Measurements from ENCODE around the gene ABCA1.
"Not testable (repeated sequence)": the region's sequence is repeated elsewhere in the genome, so short reads cannot be mapped to it uniquely, and the experiment has no call there.

ABCA1 gene

DNA sequence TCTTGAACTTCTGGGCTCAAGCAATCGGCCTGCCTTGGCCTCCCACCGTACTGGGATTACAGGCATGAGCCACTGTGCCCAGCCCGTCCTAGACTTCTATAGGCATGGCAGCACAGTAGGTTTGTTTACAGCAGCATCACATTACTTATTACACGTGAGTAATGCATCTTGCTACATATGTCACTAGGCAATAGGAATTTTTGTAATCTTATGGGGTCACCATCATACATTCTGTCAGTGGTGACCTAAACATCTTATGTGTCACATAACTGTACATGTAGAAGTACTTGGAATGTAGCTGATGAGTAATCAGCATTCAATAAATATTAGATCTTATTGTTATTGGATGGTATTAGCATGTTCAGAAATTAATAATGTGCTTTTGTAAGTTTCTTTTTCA is 22.9 kb upstream of the ABCA1 start:
- no peak for DNase-seq (ENCODE audit: low spot score)

DNA sequence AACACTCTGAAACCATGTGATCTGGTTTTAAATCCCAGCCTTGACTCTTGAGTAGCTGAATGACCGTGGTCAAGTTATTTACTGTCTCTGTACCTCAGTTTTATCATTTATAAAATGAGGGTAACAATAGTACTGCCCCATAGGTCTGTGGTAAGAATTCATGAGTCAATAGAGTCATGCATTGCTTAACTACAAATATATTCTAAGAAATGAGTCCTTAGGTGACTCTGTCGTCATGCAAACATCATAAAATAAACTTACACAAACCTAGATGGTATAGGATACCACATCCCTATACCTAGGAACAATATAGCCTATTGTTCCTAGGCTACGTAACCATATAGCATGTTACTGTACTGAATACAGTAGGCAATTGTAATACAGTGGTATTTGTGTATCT is 20.3 kb upstream of the ABCA1 start:
- no peak for DNase-seq (ENCODE audit: low spot score)

DNA sequence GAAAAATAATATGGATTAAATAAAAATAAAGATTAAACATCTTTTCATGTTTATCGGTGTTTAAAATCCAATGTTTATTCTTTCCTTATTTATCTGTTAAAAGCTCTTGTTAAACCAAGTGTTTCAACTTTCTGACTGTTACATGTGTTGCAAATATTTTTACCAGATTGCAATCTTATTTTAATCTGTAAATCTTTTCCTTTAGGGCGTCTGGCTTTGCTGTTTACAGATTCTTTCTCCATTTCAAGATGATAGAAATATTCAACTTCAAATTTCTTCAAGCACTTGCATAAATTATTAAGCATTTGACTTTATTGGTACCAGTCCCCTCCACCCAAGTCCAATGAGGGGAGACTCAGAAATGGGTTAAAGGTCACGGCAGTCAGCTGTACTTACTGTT is 16.9 kb upstream of the ABCA1 start:
- DNase-seq (ENCODE audit: low spot score), result no peak

DNA sequence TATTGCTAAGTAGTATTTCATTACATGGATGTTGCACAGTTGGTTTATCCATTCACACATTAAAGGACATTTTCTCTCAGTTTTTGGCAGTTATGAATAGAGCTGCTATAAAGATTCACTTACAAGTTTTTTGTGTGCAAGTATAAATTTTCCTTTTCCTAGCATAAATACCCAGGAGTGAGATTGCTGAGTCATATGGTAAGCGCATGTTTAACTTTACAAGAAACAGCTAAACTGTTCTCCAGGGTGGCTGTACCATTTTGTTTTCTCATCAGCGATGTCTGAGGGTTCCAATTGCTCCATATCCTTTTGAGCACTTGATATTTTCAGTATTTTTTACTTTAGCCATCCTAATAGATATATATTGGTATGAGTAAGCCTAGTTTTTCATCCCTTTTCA is 16.4 kb upstream of the ABCA1 start:
- DNase-seq (ENCODE audit: low spot score), result no peak

DNA sequence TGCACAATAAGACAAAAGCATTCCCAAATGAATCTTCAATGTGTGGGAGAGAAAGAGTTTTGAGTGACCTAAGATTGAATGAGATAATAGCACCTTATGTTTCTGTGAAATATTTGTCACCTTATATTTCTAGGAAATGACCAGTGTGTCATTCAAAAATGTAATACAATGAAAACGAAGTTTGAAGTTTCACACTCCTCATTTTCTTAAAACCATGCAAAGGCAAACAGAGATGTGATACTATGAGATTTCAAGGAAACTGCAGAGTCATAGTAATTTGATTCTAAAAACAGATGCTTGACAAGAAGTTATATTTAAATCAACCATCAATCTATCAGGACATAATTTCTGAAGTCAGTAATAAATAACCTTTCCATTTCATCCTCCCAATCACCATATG is 13.6 kb upstream of the ABCA1 start:
- no peak for DNase-seq (ENCODE audit: low spot score)

DNA sequence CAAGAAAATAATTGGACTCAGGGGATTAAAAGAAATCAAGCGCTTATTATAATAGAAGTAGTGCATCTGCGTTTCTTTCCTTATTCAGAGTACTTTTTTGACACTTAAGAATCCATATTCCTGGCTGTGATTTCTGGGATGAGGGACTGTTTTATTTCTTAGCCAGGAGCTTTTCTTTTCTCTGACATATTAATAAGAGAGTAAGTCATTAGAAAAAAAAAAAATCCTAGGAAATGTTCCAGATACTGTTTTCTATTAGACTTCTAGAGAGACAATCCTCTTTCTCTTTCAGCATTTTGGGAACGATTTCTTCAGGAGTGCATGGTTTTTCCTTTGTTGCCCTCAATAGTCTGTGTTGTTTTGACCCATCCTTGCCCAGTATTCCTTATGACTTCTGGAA is 8.3 kb upstream of the ABCA1 start:
- no peak for DNase-seq (ENCODE audit: low spot score)

DNA sequence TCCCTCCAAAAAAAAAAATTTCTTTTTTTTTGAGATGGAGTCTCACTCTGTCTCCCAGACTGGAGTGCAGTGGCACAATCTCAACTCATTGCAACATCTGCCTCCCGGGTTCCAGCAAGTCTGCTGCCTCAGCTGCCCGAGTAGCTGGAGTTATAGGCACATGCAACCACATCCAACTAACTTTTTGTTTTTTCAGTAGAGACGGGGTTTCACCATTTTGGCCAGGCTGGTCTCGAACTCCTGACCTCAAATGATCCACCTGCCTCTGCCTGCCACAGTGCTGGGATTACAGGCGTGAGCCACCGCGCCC is 7.5 kb upstream of the ABCA1 start:
- not testable (repeated sequence) for DNase-seq (ENCODE audit: low spot score)

DNA sequence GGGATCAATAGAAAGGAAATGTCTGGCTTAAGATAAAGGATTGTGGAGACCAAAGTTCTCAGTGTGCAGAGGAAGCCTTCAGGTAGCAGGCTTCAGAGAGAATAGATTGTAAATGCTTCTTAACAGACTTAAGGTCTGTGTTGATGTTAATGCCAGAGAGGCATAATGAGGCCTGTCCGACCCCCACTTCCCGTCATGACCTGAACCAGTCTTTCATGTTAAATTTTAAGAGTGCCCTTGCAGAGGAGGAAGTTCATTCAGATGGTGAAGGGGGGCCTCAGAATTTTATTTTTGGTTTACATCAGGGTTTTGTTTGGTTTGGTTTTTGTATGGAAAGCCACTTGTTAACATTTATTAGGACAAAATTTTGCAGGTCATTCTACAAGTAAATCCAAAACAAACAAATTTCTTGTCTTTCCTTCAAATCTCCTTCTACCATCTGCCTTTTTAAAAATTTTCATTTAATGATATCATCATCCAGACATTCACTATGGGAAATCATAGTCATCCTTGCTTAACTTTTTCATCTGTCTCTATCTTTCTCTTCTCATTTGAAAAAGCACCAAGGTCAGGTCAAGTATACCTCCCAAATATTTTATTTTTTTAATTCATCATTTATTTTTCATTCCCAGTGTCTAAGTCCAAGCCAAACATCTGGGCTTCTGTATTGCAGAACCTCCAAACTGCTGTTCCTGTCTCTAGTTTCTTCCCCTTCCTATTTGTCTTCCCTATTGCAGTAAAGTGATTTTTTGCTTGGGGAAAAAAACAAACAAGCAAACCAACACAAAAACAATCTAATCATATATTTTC is 6.9 kb upstream of the ABCA1 start:
- no peak for DNase-seq (ENCODE audit: low spot score)

DNA sequence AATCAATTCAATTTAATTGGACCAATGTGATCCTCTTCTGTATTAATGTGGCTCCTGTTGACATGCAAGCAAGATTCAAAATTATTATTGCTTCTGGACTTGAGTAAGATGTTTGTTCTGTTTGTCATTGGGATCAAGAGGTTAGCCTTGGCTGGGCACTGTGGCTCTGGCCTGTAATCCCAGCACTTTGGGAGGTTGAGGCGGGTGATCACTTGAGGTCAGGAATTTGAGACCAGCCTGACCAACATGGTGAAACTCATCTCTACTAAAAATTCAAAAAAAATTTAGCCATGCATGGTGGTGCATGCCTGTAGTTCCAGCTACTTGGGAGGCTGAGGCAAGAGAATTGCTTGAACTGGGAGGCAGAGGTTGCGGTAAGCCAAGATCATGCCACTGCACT is 5.1 kb upstream of the ABCA1 start:
- not testable (repeated sequence) for DNase-seq (ENCODE audit: low spot score)

DNA sequence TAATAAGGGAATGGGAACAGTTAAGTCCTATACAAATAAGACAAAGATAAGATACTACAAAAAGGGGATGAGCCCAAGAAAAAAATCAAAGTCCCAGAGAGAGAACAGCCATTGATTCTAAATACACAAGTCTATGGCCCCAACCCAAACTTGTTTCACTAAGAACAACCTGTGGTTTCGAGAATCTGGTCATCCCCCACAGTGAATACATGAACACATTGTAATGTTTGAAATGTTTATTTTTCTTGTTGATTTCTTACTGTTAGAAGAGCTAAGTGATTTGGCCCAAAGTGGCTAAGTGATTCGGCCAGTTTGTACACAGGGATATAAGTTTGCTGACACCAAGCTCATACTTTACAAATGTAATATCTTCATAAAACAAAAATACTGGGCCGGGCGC is 3.3 kb upstream of the ABCA1 start:
- DNase-seq (ENCODE audit: low spot score), result no peak

DNA sequence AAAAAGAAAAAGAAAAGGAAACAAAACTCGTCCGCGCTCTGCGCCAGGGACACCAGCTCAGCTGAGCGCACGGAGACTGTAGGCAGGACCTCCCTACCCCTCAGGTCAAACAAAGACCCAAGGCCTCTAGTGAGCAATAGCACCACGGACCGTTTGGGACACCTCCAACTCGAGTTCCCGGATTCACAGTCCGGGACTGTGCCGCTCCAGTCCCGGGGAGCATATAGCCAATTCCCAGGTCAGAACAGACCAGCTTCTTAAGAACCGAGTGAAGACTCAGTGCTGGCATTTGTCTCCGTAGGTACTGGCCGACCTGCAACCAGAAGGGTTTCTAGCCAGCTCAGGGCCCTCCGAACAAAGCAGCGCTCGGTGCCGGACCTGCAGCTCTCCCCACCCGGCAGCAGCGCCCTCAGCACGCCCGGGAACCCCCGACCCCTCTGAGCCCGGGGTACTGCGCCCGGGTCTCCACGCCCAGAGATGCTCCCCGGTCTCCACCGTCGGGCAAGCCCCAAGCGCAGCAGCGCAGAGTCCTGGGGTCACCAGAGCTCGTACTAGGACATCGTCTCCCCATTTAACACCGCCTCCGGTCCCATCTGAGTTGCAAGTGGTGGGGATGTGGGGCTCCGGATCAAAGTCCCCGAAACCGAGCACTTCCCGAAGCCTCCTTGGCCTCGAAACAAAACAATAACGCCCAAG is 591 bp downstream of the ABCA1 start:
- peak; percentile 27 for DNase-seq (ENCODE audit: low spot score)

DNA sequence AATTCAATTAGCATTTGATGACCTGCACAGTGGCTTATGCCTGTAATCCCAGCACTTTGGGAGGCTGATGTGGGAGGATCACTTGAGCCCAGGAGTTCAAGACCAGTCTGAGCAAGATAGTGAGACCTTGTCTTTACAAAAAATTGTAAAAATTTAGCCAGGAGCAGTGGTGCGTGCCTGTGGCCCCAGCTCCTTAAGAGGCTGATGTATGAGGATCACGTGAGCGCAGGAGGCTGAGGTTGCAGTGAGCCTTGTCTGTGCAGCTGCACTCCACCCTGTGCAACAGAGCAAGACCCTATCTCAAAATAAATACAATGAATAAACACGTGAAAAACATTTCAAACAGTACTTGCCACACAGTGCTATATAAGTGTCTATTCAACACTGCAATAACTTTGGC is 4.2 kb downstream of the ABCA1 start:
- no peak for DNase-seq (ENCODE audit: low spot score)

DNA sequence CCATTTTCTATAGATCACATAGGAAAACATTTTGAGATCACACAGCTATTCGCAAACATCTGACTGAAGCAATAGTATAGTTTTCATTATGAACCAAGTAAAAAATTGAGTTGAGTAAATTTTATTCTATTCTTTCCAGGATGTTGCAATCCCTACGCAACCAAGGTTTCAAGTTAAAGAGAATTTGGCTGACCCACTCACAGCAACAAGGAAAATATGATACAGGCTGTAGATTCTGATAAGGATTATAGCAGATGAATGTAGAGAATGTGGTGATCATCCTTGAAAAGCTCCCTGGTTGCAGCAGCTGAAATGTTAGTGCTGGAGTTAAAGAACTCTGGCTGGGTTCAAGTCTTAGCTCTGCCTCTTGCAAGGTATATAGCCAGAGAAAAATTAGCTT is 4.7 kb downstream of the ABCA1 start:
- no peak for DNase-seq (ENCODE audit: low spot score)

DNA sequence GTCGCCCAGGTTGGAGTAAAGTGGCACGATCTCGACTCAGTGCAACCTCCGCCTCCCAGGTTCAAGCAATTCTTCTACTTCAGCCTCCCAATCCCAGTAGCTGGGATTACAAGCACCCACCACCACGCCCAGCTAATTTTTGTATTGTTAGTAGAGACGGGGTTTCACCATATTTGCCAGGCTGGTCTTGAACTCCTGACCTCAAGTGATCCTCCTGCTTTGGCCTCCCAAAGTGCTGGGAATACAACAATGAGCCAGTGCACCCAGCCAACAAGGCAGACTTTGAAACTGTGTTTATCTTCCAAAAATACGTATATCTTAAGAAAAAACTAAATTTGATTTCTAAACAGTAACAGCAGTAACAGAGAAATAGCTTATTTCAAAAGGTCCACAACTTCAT is 5.2 kb downstream of the ABCA1 start:
- not testable (repeated sequence) for DNase-seq (ENCODE audit: low spot score)

DNA sequence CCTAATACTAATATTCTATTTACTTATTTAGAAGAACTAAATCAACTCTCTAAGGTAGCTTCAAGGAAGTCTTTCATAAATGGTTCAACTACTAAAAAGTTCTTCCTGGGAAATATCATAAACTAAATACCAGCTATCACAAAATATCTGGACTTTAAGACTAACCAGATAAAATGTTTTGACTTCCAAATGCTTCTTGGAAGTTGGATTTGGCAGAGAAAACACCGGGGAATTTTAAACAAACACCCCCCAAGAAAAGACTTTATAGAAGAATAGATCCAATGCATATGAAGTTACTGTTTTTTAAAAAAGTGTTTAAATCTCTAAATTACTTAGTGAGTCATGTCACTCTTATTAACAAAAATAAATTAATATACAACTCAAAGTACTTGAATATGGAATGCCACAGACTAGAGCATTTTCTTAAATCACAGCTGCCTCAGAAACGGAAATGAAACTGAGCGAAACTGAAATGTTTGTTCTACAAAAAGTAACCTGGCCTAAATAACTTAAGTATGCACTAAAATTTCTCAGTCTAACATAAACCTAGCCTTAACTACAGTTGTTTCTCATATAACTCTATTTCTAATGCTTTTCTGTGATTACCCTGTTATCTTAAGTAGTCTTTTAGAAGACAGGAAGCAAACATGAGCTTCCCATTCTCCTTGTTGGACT is 6.8 kb downstream of the ABCA1 start:
- DNase-seq (ENCODE audit: low spot score), result no peak

DNA sequence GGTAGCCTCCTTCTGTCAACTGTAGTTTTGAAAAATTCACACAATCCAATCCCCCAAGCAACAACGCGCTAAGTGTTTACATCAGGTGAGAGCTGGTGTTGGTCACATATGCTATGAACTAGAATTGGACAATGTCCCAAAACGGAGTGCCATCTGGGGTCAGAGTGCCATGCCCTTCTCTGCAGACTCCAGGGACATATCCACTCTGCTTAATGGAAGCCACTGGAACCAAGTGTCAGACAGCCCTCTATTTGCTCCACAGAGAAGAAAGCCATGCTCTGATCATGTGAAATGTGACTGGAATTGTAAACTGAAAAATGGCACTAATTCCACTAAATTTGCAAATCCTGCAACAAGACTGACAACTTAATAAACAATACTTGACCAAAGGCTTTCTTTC is 12.2 kb downstream of the ABCA1 start:
- DNase-seq (ENCODE audit: low spot score), result no peak

DNA sequence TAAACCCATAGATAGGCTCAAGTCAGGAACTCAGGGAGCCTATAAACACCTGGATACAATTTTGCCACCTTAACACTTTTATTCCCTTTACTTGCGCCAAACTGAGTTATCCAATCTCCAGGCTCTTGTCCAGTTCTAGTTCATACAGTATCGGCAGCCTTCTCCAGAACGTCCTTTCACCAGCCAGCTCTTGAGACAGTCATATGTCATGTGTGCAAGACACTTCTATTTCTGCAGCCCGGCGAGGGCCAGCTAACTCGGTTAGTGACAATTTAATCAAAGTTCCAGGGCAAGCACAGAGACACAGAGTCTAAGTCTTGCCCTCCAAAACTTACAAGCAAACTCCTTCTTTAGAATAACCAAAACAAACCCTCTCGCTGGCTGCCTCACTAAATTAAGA is 12.9 kb downstream of the ABCA1 start:
- no peak for DNase-seq (ENCODE audit: low spot score)

DNA sequence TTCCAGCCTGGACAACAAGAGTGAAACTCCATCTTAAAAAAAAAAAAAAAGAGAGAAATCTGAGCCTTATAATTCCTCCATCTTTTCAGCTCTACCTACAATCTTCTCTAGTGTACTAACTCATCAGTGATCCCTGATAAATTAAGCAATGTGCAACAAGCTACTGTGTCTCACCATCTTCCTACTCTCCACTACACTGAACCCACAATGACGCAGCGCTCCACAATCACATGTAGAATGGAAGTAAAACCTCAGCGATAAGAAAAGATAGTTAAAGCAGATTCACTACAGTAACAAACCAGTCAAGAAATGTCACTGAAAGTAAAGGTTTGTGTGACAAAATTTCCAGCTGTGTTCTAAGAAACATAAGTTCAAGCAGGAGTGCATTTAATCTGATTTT is 13.5 kb downstream of the ABCA1 start:
- no peak for DNase-seq (ENCODE audit: low spot score)

DNA sequence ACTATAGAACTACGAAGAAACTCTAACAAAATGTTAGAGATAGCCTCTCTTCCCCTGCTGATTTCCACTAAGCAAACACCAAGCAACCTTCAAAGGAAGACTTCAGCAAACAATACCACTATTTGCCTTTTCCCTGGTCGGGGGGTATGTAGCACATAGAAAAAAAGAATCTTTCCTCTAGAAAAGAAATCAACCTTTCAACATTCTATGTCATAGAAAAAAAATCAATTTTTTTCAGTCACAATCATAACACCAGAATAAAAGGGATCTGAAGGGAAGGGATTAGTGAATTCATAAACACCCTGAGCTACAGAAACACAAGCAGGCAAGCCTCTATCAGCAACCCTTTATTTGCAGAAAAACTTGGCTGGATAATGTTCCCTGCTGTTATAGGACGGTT is 15.3 kb downstream of the ABCA1 start:
- no peak for DNase-seq (ENCODE audit: low spot score)

DNA sequence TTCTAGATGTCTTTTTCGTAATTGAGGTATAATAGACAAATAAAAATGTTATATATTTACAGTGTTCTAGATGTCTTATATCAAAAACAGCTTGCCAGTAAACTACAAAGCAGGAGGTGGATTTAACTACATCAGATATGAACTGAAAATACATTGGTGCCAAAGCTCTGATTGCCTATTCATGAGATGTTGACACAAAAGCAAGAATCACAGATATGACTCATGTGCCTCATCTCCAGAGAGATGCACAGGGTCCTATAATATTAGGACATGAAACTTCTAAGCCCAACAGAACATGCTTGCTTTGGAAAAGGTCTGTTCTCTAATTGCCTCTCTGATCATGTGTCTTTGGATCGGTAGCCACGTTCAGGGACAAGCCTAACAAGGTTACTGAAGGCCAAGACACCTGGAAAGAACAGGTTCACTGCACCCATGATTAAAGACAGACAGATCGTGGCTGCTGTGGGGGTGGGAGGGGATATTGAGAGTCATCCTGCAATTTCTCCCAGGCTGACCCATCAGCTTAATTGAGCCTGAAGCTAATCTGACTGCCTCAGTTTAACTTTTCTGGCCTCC is 16.8 kb downstream of the ABCA1 start:
- peak; percentile 39 for DNase-seq (ENCODE audit: low spot score)

DNA sequence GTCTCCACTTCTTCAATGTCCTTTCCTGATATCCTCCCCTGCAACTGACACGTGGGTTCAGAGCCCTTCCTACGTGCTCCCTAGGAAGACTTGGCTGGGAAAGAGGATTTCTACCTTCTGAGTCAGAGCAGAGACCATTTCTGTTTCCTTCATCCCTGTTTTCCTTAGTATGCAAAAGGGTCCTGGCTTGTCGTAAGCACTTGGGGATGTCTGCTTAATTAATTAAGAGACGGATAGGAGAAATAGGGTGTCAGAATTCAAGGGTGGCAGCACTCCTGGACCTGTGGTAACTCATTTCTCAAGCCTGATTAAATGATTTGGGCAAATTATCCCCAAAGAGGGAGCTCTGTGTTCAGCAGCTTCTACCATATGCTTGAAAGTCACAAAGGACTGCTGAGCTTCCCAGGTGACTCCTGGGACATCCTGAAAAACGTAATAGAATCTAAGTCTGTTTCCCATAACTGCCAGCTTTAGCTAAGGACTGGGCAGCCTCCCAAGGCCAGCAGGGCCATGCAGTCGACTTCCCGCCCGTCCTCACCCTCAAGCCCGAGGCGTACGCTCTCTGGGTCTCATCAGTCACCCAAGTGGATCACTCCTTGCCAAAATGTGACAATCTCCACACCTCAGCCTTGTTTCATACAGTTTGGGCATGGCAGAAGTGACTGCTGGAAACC is 20.5 kb downstream of the ABCA1 start:
- DNase-seq (ENCODE audit: low spot score), result no peak

DNA sequence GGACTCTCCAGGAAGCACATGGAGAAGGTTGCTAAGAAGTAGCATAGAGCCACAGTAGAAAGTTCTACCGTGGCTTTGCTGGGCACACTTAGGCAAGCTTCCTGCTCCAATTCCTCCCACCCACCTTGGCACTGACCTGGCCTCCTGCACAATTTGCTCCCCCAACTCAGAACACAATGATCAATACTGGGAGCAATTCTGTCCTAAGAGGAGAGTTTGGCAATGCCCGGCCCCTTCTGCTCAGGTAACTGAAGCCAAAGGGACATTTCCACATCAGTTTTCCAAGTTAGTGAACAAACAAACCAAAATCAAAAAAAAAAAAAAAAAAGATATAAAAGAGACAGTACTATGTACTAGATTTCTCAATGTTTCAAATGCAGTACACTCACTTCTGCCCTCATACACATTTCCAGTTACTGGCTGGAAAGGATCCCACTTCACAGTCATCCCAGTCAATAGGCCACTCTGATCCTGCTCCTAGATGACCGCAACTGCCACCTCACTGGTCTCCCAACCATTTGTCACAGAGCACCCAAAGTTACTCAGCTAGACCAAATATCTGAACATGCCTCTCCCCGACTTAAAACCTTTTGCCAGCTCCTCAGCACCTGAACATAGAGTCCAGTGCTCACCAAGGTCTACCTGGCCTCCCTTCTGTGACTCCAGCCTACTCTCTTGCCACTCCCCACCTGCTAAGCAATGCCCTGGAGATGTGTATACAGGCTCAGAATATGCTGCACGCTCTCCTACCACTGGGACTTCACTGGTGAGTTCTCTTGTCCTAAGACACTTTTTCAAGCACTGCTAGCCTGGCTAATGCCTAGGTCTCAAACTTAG is 21.3 kb downstream of the ABCA1 start:
- DNase-seq (ENCODE audit: low spot score), result no peak

Data from COLO829 (cell line).